ENCODE results near the gene GABRA6.
"Not testable (repeated sequence)": the region's sequence is repeated elsewhere in the genome, so short reads cannot be mapped to it uniquely, and the experiment has no call there.

GABRA6 gene

GRCh38 chr5:161685461-161685860 lies at the start of gene GABRA6:
Gene GABRA6, plus strand, starts transcription at chr5:161685721. Its CDS starts 269 bp downstream, at chr5:161685990.
- no peak for DNase-seq (ENCODE audit: low spot score)

DNA sequence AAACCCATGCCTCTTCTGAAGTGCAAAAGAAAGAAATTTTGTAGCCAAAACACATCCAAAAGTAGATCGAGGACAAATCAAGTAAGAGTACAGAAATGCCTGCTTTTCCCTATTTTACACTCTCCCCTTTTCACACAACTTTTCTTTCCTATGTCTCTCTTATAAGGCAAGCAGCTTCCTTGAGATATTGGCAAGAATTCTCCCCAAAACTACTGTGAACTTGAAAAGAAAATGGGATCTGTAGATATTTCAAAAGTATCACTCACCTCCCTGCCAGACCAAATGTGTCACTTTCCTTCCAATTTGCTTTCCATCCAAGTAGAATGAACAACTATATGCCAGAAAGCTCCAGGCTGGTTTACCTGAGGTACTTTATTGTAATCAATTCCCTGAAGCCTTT lies 47.9 kb upstream of the GABRA6 start:
- DNase-seq (ENCODE audit: low spot score): no peak

GRCh38 chr5:161641444-161641843 lies 44.1 kb upstream of the GABRA6 start:
- DNase-seq (ENCODE audit: low spot score): no peak

GRCh38 chr5:161645264-161645663 lies 40.3 kb upstream of the GABRA6 start:
- DNase-seq (ENCODE audit: low spot score): no peak

GRCh38 chr5:161651926-161652325 lies 33.6 kb upstream of the GABRA6 start:
- DNase-seq (ENCODE audit: low spot score): not testable (repeated sequence)

- DNase-seq (ENCODE audit: low spot score): no peak
These were observed 24.7 kb upstream of the GABRA6 start for GRCh38 chr5:161660806-161661205.

DNA sequence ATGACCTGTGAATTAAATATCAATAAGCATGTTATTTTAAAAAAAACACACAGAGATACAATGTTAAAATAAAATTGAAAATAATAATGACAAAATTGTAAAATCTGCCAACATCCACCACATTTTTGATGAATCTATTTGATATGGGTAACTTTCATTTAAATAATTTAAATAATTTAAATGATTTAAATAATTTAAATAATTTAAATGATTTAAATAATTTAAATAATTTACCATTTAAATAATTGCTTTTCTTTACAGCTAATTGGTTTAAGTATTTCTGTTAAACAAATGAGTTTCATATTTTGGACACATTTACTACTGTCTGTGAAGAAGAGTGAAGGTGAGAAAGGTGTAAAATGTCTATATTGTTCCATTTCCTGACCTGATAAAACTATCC lies 22.1 kb upstream of the GABRA6 start:
- DNase-seq (ENCODE audit: low spot score): no peak

- DNase-seq (ENCODE audit: low spot score): peak; percentile 4
These were observed 9.4 kb upstream of the GABRA6 start for GRCh38 chr5:161676103-161676502.

DNA sequence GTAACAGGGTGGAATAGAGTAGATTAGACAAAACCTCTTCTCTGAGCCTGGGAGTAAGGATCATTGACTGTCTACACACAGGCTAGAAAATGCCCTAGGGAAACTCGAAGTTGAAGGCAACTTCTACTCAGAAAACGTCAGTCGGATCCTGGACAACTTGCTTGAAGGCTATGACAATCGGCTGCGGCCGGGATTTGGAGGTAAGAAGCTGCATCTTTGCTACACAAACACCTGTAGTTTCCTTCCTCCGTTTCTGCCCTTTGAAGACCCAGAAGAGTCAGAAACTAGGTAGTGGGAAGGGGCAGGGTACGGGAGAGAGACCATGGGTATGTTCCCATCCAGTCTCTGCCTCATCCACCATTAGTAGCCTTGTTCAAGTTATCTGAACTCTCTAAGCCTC lies 628 bp downstream of the GABRA6 start:
- no peak for DNase-seq (ENCODE audit: low spot score)

DNA sequence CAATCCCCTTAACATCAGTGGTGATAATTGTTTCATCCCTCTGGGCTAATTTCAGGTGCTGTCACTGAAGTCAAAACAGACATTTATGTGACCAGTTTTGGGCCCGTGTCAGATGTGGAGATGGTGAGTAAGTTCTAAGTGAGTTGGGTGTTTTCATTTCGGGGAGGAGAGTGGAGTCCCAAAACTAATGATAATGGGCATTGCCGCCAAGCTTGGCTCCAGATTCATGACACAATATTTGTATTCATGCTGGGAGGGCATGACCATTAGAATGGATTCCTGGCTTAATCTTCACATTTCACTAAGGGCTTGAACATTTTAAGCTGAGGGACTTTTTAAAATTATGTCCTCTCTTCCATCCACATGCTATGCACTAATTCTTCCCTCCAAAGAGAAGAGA lies 1.4 kb downstream of the GABRA6 start:
- DNase-seq (ENCODE audit: low spot score): no peak

- DNase-seq (ENCODE audit: low spot score): no peak
These were observed 1.8 kb downstream of the GABRA6 start for GRCh38 chr5:161687316-161687715.

GRCh38 chr5:161691911-161692310 lies 6.4 kb downstream of the GABRA6 start:
- DNase-seq (ENCODE audit: low spot score): no peak

DNA sequence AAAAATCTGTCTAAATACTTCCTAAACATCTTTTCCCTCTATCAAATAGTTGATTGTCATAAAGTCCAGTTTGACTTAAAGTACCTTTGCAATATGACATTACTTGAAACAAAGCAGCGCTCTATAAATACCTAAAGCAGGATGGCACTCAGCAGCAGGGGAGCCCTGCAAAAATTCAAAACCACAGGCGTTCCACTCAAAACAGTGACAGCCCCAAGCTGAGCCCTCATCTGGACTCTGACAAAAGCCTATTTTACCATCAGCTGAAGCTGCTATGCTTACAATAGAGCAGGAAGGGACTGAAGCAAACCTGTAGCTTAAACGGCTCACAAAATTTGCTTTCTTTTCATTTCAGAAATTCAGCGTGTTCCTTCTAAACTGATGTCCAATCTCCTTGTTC lies 11.5 kb downstream of the GABRA6 start:
- DNase-seq (ENCODE audit: low spot score): no peak

GRCh38 chr5:161700065-161700464 lies 14.5 kb downstream of the GABRA6 start:
- no peak for DNase-seq (ENCODE audit: low spot score)

- DNase-seq (ENCODE audit: low spot score): no peak
These were observed 18.0 kb downstream of the GABRA6 start for GRCh38 chr5:161703528-161703927.

GRCh38 chr5:161707382-161707781 lies 21.9 kb downstream of the GABRA6 start:
- DNase-seq (ENCODE audit: low spot score): no peak

DNA sequence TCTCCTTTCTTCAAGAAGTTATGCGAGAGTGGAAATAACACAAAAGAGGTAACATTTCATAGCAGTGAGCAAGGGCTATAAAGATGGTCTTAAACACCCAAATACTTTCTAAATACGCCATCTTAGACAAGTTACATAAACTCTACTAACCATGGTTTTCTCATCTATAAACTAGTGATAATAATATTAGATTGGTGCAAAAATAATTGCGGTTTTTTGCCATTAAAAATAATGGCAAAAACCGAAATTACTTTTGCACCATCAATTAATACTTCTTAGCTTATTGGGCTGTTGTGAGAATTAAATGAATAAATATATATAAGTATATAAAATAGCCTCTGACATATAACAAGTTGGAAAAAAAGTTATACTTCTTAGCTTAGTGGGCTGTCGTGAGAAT lies 23.7 kb downstream of the GABRA6 start:
- DNase-seq (ENCODE audit: low spot score): no peak

DNA sequence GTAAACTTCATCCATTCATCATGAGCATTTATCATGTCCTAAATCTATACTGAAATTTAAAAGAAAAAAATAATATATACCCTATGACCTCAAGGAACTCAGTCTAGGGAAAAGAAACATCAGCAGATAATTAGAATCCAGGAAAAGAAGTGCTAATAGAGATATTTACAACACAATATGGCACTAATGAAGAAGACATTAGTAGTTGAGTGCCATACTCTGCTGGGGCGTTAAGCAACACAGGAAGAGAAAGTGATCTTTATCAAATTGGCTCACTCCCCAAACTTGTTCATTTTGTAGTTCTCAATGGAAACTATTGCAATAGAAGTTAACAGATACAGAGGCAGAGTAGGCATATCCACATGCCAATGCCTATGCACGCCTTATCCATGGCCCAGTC lies 27.5 kb downstream of the GABRA6 start:
- DNase-seq (ENCODE audit: low spot score): no peak

- no peak for DNase-seq (ENCODE audit: low spot score)
These were observed 33.6 kb downstream of the GABRA6 start for GRCh38 chr5:161719157-161719556.

DNA sequence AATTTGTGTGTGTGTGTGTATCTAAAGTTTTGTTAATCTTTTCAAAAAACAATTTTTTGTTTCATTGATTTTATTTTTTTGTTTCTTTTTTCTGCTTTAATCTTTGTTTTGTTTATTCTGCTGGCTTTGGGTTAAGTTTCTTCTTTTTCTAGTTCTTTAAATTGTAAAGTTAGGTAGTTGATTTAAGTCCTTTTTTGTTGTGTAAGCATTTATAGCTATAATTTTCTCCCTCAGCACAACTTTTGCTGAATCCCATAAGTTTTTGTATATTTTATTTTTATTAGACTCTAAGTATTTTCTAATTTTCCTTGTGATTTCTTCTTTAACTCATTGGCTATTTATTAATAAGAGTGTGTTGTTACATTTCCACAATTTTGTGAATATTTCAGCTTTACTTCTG lies 34.9 kb downstream of the GABRA6 start:
- DNase-seq (ENCODE audit: low spot score): no peak

DNA sequence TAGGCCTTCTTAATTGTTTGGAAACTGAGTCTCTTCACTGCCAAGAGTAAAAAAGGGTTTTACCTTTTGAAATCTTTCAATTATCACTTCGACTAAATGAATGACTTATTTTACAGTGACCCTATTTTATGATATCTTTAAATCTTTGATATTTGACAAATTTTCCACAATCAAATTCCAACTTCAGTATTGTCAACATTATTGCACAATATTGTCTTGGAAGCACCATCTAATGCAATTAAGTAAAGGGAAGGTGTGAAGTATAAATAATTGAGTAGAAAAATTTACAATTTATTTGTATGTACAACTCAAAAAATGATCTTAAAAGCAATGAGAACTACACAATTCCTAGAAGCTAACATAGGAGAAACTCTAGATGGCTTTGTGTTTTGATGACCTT lies 49.2 kb downstream of the GABRA6 start:
- no peak for DNase-seq (ENCODE audit: low spot score)

- DNase-seq (ENCODE audit: low spot score): no peak
These were observed 54.9 kb downstream of the GABRA6 start for GRCh38 chr5:161740433-161740832.

GRCh38 chr5:161744276-161744675 lies 58.8 kb downstream of the GABRA6 start:
- DNase-seq (ENCODE audit: low spot score): no peak

DNA sequence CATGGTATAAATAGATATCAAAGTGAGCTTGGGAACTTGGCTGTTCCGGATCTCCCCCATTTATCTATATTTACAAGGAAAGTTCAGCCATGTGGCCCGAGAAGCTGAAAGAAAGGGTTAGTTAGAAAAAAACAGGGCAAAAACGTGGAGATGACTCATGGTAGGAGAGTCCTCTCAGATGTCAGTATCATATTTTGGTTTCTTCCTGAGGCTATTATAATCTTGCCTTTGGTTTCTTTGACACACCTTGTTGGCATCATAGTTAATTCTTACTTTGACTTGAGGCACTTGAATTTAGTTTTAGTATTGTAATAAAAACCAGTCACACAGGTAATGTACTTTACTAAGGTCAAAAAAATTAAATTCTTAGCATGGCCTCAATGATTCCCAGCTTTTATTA lies 59.9 kb downstream of the GABRA6 start:
- DNase-seq (ENCODE audit: low spot score): no peak

DNA sequence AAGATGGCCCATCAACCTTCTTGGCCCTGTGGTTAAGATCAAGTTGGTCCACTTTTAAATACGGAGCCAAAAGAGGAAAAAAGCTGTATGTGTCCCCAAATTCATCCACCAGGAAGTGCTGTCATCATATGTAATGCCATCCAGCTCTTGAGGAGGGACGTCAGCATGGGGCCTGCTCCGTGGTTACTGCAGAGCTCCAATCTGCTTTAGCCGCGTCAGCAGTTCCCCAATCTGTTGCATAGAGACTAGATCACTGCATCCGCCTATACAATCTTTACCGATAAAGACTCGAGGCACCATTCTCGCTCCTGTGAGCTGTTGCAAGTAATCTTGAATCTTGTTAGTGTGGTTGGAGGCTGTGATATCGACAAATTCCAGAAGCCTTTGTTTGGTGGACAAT lies 65.7 kb downstream of the GABRA6 start:
- DNase-seq (ENCODE audit: low spot score): no peak
